HG02943 (cell line): Measurements from ENCODE around the gene FRAS1.
"Not testable (repeated sequence)": the region's sequence is repeated elsewhere in the genome, so short reads cannot be mapped to it uniquely, and the experiment has no call there.

Source experiments
- ATAC-seq: cut with Tn5 transposase; IDR thresholded peaks from one replicate; pipeline ENCODE4 v1.9.1; 2021; ENCODE audit warnings: mild to moderate bottlenecking, low read depth, moderate library complexity; ENCODE audit not compliant: unreplicated experiment

The FRAS1 gene

GRCh38 chr4:78099058-78099457 lies 41.9 kb downstream of the FRAS1 start:
- no peak for ATAC-seq

GRCh38 chr4:78100060-78100459 lies 42.9 kb downstream of the FRAS1 start:
- no peak for ATAC-seq

GRCh38 chr4:78119698-78120097 lies 62.6 kb downstream of the FRAS1 start:
- no peak for ATAC-seq

GRCh38 chr4:78120144-78120880 lies 63.2 kb downstream of the FRAS1 start:
- no peak for ATAC-seq

GRCh38 chr4:78121338-78121904 lies 64.3 kb downstream of the FRAS1 start:
- no peak for ATAC-seq

GRCh38 chr4:78125834-78126331 lies 68.8 kb downstream of the FRAS1 start:
- ATAC-seq, result not testable (repeated sequence)

- no peak for ATAC-seq
Observed at GRCh38 chr4:78129383-78130108, 72.4 kb downstream of the FRAS1 start.

- ATAC-seq, result no peak
Observed at GRCh38 chr4:78131403-78131802, 74.3 kb downstream of the FRAS1 start.

- no peak for ATAC-seq
Observed at GRCh38 chr4:78136109-78137081, 79.3 kb downstream of the FRAS1 start.

- no peak for ATAC-seq
Observed at GRCh38 chr4:78137532-78137931, 80.4 kb downstream of the FRAS1 start.

GRCh38 chr4:78138252-78138651 lies 81.1 kb downstream of the FRAS1 start:
- no peak for ATAC-seq

- ATAC-seq, result no peak
Observed at GRCh38 chr4:78143634-78144033, 86.5 kb downstream of the FRAS1 start.

GRCh38 chr4:78145008-78145407 lies 87.9 kb downstream of the FRAS1 start:
- no peak for ATAC-seq

GRCh38 chr4:78145622-78146021 lies 88.5 kb downstream of the FRAS1 start:
- no peak for ATAC-seq

GRCh38 chr4:78149751-78150542 lies 92.8 kb downstream of the FRAS1 start:
- no peak for ATAC-seq

GRCh38 chr4:78150543-78150864 lies 93.4 kb downstream of the FRAS1 start:
- ATAC-seq, result no peak

GRCh38 chr4:78152795-78153194 lies 95.7 kb downstream of the FRAS1 start:
- ATAC-seq, result no peak

- ATAC-seq, result no peak
Observed at GRCh38 chr4:78154972-78155590, 98.0 kb downstream of the FRAS1 start.

GRCh38 chr4:78155616-78156105 lies 98.5 kb downstream of the FRAS1 start:
- ATAC-seq, result no peak
